AG04450 (cell line): ENCODE results near the gene CCDC127. TPM values are rescaled to one million over a fixed set of nuclear protein-coding genes. Genes with fewer than 3 reads are reported as not detected.
"Not testable (repeated sequence)": the region's sequence is repeated elsewhere in the genome, so short reads cannot be mapped to it uniquely, and the experiment has no call there.

Source experiments
- CTCF ChIA-PET: fragments of 300-600, 350-600 bp; formaldehyde crosslinking; extraction: SDS; loops from one replicate; lab custom pipeline; 2022; ENCODE audit warnings: antibody characterized with exemption, inconsistent platforms; lab: Charles Lee
- POLR2A ChIA-PET: fragments of 350-600 bp; formaldehyde crosslinking; extraction: SDS; loops from one replicate; lab custom pipeline; 2021; ENCODE audit warnings: antibody characterized with exemption, inconsistent platforms; lab: Yijun Ruan, JAX
- DNase-seq: peaks from one replicate; pipeline ENCODE4 v3.0.0-alpha.2; 2011; ENCODE audit warnings: low read depth, low spot score
- H3K27ac ChIP-seq: one replicate; pipeline ENCODE4 v1.5.1; 2012; ENCODE audit warnings: low read depth, low read length, control low read depth
- H3K27me3 ChIP-seq: one replicate; pipeline ENCODE4 v1.6.0; 2012; ENCODE audit warnings: low read length; ENCODE audit not compliant: control insufficient read depth, insufficient read depth
- H3K4me3 ChIP-seq: 2 replicates; pipeline ENCODE4 v1.5.1; 2011; ENCODE audit warnings: mild to moderate bottlenecking, low read depth, low read length, control low read depth
- H3K9me3 ChIP-seq: 2 replicates; pipeline ENCODE4 v1.5.1; 2012; ENCODE audit warnings: low read length; ENCODE audit not compliant: control insufficient read depth, insufficient read depth
- polyA plus RNA-seq: library from polyadenylated mRNA; depleted of rRNA; stranded (reverse); fragments of >200 nt; gene quantifications from 2 replicates; pipeline ENCODE4 v1.2.3, GENCODE V29; 2011
- TF ChIP-seq, protein P1 (sequence below): IDR thresholded peaks from 2 replicates; pipeline ENCODE4 v1.5.1; 2011; ENCODE audit warnings: low read depth, low read length, control low read depth, inconsistent platforms

CCDC127 gene
- polyA plus RNA-seq, 1 experiment = 6.6 TPM

DNA sequence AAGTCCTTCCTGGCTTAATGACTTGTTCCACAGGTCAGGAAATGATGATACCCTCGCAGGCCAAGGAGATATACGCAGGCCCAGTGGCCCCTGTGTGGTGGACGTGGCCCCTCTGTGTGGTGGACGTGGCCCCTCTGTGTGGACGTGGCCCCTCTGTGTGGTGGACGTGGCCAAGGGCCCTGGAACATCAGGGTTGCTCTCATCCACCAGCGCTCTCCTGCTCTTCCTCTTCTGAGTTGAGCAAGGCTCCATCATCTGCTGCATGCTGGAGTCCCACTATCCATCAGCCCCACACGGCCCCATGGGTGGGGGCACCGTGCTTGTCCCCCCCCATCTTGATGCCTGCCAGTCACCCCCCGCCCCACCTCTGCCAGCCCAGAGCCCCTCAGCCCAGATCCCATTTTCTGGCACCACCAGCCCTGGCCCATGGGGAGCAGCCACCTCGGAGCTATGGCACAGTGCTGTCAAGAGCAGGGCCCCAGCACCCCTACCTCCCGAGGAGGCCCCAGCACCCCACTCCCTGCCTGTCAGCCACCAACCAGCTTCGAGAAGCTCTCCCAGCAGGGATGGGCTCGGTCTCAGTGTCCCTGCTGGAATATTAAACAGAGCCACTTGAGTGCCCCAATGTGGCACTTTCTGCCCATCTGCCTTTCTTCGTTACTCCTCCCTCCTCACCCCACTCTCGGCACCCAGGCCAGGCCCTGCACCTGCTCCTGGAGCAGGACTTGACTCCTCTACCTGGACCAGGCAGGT lies 18.6 kb downstream of the CCDC127 start:
- peaks cover 2% of the 10 kb centered on the region for H3K27me3 ChIP-seq
- no peak for DNase-seq
- H3K9me3 ChIP-seq = peaks cover 6% of the 10 kb centered on the region; the same call in 1 of the 2 replicates
- POLR2A ChIA-PET = no interaction called here
- no peak overlapping the region for H3K27ac ChIP-seq
- TF ChIP-seq, protein P1, sequence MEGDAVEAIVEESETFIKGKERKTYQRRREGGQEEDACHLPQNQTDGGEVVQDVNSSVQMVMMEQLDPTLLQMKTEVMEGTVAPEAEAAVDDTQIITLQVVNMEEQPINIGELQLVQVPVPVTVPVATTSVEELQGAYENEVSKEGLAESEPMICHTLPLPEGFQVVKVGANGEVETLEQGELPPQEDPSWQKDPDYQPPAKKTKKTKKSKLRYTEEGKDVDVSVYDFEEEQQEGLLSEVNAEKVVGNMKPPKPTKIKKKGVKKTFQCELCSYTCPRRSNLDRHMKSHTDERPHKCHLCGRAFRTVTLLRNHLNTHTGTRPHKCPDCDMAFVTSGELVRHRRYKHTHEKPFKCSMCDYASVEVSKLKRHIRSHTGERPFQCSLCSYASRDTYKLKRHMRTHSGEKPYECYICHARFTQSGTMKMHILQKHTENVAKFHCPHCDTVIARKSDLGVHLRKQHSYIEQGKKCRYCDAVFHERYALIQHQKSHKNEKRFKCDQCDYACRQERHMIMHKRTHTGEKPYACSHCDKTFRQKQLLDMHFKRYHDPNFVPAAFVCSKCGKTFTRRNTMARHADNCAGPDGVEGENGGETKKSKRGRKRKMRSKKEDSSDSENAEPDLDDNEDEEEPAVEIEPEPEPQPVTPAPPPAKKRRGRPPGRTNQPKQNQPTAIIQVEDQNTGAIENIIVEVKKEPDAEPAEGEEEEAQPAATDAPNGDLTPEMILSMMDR = no peak
- CTCF ChIA-PET = interaction anchor here (0.7 to 1.2 kb wide), 3 partner anchors 11 to 19 kb away, joined by 3 to 7 read pairs (median 3); partner anchors contain the start of gene SDHA
- H3K4me3 ChIP-seq = no peak overlapping the region

GRCh38 chr5:198516-199196 lies 19.3 kb downstream of the CCDC127 start:
- peaks cover 2% of the 10 kb centered on the region for H3K27me3 ChIP-seq
- H3K27ac ChIP-seq = no peak overlapping the region
- DNase-seq = no peak
- no peak overlapping the region for H3K4me3 ChIP-seq
- ChIA-PET CTCF (interaction anchor here (0.9 to 1.2 kb wide), 2 partner anchors 10 to 15 kb away, joined by 3 read pairs; no protein-coding TSS in a partner anchor), POLR2A (no interaction called here)
- peaks cover 6% of the 10 kb centered on the region; the same call in 1 of the 2 replicates for H3K9me3 ChIP-seq
- TF ChIP-seq, protein P1 = no peak

DNA sequence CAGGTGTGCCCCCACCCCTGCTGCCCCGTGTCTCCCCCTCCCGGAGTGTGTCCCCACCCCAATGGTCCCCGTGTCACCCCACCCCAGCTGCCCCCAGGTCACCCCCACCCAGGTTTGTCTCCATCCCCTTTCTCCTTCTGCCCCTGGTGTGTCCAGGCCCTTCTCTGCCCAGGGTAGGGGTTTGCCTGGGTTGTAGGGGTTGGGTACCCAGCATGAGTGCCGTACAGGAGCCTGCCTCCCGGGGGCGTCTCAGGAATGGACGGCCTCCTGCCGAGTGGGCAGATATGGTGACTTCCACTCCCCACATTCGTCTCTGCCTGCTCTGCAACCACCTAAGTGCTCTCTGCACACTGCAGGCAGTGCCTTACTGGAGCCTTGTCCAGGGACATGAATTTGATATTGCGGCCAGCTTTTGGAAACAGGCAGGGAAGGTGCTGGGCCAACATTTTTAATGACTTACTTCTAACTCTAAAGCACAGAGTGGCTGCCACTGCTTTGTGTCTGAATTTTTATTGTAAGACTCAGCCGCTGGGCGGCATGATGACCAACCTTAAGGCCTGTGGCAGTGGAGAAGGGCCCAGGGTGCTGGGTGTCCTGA lies 20.0 kb downstream of the CCDC127 start:
- CTCF ChIA-PET = interaction anchor here (0.9 to 1.2 kb wide), 2 partner anchors 10 to 16 kb away, joined by 3 read pairs; no protein-coding TSS in a partner anchor
- Histone ChIP-seq H3K4me3 (no peak overlapping the region), H3K27me3 (peaks cover 2% of the 10 kb centered on the region), H3K9me3 (peaks cover 6% of the 10 kb centered on the region; the same call in 1 of the 2 replicates), H3K27ac (no peak overlapping the region)
- POLR2A ChIA-PET = no interaction called here
- DNase-seq = no peak
- TF ChIP-seq, protein P1 = no peak

DNA sequence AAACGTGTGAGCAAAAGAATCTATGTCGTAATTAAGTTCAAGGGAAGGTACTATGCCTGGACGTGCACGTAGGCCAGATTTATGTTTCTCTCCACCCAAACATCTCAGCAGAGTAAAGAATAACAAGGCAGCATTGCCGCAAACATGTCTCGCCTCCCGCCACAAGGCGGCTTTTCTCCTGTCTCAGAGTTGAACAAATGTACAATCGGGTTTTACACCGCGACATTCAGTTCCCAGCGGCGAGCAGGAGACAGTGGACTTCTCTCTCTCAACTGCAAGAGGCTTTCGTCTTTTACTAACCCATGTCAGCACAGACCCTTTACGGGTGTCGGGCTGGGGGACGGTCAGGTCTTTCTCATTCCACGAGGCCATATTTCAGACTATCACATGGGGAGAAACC lies 20.9 kb downstream of the CCDC127 start:
- DNase-seq, H3K9me3 ChIP-seq, H3K4me3 ChIP-seq, H3K27me3 ChIP-seq, CTCF ChIA-PET, POLR2A ChIA-PET, H3K27ac ChIP-seq: not testable (repeated sequence)
- TF ChIP-seq, protein P1 = 0 out of 2 replicates have a peak, but pooled peaks have one; percentile 13
